ENCODE results near the gene KYNU.
A peak's percentile ranks its signal among the peaks of the same experiment; 100 is the strongest.
"Not testable (repeated sequence)": the region's sequence is repeated elsewhere in the genome, so short reads cannot be mapped to it uniquely, and the experiment has no call there.

Gene KYNU

DNA sequence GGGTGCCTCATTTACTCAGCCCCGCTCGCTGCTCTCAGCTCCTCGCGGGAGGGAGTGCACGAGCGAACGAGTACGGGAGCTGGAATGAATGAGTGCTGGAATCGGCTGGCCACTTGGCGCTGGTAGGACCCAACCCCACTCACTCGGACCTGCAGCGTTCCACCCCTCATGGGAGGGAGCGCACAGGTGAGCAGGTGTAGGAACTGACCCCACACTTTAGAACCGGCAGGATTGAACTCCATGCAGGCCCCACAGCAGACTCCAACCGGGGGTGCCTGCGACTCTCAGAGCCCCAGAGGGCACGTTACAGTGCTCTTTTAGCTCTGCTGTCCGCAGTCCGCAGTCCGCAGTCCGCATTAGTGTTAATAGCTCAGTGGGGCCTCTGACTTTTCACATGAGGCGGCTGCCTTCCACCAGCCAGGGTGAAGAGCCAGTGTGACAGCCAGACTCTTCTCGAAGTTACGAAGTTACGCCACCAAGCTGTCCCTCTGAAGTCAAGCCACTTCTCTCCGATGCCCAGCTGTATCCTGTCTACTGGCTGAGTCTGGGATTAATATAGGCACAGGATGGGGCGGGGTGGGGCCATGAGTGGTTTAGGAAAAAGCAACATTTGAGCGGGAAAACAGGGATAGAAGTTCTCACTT is 149.1 kb downstream of the KYNU start:
- DNase-seq (ENCODE audit: low read depth): no peak

DNA sequence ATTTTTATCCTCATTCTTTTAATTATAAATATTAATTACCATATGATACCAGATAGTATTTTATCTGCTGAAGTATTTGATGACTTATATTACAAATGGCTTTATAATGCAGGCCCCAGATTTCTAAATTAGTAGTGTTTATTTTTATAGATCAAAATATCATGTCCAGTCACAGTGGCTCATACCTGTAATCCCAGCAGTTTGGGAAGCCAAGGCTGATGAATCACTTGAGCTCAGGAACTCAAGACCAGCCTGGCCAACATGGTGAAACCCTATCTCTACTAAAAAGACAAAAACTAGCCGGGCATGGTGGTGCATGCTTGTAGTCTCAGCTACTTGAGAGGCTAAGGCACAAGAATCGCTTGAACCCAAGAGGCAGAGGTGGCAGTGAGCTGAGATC is 151.7 kb downstream of the KYNU start:
- no peak for DNase-seq (ENCODE audit: low read depth)

DNA sequence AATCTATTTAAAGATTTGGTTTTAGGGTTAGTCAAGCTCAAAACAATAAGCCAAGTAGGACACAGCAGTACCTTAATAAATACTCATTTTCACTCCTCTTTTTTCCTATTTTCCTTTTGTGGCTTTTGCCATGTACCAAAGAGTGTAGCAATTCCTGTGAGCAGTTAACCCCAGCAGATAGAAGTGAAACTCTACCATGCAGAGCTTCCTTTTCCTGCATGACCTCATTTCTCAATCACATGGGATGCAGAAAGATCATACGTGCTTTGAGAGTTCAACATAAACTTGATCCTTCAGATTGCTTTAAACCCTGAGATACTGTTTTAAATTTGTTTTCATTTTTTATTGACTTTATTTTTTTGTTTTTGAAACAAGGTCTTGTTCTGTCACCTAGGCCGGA is 152.7 kb downstream of the KYNU start:
- no peak for DNase-seq (ENCODE audit: low read depth)

DNA sequence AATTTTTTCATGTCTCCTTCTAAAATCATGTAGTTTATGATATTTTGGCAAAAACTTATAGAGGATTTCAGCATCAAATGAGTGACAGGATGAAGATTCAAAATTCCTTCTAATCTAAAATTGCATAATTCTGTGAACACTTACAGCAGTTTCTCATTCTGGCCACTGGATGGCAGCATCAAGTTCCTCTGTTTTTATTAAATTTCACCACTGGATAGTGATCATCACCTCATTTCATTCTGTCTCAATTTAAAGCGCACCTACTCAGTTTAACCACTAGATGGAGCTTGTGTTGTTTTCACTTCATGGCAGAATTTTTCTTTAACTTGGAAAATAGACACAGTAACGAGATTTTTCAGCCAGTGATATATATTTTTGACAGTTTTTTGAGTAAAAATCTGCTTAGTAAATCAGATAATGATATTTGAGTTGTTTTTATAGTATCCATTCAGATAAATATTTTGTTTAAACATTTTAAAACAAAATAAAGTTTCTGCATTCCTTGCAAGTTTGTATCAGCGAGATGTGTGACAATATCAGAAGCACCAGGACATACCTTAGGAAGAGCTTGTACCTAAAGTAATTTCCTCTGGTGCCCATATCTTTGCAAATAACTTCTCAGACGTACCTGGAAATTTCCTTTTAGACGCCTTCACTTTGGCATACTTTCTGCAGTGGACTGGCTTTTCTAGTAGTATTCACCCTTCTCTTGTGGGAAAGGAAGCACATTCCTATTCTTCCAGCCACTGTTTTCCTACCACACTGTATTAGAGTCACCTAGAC is 157.0 kb downstream of the KYNU start:
- DNase-seq (ENCODE audit: low read depth): peak; percentile 16

DNA sequence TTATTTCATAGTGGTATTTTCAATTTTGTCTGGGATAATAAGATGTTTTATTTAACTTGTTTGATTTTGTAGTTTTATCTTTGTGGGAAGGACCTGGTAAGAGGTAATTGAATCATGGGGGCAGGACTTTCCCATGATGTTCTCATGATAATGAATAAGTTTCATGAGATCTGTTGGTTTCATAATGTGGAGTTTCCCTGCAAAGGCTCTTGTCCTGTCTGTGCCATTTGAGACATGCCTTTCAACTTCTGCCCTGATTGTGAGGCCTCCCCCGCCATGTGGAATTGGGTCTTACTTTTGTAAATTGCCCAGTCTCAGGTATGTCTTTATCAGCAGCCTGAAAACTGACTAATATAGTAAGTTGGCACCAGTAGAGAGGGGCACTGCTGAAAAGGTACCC is 174.0 kb downstream of the KYNU start:
- no peak for DNase-seq (ENCODE audit: low read depth)

DNA sequence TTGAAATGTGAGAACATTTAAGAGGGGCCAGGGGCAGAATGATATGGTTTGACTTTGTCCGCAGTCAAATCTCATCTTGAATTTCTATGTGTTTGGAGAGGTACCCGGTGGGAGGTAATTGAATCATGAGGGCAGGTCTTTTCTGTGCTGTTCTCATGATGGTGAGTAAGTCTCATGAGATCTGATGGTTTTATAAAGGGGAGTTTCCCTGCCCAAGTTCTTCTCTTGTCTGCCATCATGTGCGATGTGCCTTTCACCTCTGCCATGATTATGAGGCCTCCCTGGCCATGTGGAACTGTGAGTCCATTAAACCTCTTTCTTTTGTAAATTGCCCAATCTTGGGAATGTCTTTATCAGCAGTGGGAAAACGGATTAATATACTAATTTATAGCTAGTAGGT is 176.0 kb downstream of the KYNU start:
- DNase-seq (ENCODE audit: low read depth): not testable (repeated sequence)

DNA sequence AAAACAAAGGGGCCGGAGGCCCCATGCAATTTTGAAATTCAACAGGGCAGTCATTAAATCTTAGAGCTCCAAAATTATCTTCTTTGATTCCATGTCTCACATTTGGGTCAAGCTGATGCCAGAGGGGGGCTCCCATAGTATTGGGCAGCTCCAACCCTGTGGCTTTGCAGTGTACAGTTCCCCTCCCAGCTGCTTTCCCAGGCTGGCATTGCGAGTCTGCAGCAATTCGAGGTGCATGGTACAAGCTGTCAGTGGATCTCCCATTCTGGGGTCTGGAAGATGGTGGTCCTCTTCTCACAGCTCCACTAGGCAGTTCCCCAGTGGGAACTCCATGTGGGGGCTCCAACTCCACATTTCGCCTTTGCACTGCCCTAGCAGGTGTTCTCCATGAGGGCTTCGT is 179.1 kb downstream of the KYNU start:
- no peak for DNase-seq (ENCODE audit: low read depth)

DNA sequence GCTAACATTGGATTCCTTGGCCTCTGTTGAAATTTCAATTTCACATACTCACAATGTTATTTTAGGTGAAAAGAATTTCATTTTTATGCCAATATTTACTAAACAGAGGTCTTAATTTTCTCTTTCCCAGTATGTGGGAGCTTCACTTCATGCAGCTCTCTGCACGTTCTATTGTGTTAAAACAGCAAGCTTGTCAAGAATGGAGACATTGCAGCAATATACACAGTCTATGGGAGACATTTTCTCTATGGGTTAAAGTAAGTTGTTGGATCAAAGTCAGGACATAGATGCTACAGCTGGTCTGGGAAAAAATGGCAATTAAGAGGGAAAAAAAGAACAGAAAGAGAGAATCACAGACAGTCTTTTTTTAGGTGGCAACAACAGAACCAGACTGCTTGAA is 181.4 kb downstream of the KYNU start:
- no peak for DNase-seq (ENCODE audit: low read depth)

DNA sequence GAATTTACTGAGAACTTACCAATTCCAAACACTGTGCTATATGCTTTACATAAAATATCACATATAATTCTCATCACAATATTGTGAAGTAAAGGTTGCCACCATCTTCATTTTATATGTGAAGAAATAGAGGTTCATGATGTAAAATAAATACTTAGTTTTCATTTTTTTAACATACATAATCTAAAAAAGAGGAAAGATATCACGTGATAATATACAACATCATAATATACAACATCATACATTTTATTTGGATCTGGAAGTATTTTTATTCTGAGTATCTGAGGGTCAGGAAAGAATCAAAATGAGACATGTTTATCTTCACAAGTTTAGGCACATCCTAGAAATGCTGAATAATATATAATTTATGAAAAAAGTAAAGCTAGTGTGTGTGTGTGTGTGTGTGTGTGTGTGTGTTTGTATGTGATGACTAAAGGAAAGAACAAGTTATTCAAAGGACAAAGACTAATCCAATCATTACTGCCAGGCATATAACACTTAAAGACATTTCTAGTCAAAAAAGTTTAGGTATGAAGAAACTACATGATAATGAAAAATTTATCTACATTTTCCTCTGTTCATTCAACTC is 186.2 kb downstream of the KYNU start:
- no peak for DNase-seq (ENCODE audit: low read depth)

DNA sequence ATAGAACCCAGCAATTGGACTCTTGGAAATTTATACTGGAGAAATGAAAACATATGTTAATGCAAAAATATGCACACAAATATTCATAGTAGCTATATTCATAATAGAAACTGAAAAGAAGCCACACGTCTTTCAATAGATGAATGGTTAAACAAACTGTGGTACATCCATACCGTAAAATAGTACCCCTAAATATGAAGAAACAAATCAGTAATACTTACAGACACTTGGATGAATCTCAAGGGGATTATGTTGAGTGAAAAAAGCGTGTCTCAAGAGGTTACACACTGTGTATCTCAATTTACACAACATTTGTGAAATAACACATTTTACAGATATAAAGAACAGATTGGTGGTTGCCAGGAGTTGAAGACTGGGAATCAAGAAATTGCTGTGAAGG is 190.6 kb downstream of the KYNU start:
- no peak for DNase-seq (ENCODE audit: low read depth)

DNA sequence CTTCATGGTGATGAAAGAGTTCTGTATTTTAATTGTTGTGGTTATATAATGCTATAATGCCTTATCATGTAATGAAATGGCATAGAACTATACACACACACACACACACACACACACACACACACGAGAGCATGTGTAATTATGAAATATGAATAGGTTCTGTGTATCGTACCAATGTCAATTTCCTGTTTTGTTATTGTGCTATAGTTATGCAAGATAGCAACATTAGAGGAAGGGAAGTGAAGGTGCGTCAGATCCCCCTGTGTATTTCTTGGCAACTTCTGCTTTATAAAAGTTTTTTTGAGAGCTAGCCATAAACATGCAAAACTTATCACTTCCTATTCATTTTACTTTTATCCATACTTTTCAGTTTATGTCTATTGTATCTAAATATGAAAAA is 191.0 kb downstream of the KYNU start:
- DNase-seq (ENCODE audit: low read depth): no peak

DNA sequence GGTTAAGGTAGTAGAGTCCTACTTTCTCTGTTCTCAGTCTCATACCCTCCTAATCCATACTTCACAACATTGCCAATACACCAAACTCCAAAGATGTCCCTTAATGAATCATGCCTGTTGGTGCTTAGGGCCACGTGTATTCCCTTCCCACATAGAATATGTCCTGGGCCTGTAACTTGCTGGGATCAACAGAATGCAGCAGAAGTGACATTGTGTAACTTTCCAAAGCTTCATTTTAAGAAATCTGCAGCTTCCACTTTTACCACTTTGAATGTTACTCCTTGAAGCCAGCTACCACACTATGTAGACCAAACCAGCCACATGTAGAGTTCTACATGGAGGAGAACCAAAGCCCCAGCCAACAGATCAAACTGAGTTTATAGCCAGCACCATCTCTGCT is 193.2 kb downstream of the KYNU start:
- no peak for DNase-seq (ENCODE audit: low read depth)

DNA sequence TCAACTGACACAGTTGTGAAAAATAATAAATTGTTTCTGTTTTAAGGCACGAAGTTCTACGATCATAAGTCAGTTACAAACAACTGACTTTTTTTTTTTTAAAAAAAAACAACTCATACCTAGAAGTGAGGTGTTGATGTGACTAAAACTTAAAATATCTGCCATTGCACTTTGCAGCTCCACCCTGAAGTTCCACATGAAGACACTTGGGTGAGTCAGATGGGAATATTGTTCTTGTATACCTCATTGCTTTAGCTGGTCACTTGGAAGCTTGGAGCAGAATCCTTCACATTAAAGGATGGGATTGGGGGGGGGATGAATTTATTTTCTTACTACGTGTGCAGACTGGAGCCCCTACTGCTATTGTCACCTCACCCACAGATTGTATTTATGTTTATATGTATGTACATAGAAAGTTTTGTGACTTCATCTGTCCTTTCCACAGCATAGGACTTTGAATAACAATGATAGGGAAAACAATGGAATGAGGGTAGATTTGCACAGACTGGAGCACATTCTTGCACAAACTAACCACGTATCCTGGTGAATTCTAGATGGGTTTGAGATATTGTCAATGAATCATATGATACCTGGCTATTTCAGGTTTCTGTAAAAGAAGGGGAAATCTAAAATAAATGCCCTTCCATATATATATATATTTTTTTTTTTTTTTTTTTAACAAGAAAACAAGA is 193.9 kb downstream of the KYNU start:
- DNase-seq (ENCODE audit: low read depth): no peak

DNA sequence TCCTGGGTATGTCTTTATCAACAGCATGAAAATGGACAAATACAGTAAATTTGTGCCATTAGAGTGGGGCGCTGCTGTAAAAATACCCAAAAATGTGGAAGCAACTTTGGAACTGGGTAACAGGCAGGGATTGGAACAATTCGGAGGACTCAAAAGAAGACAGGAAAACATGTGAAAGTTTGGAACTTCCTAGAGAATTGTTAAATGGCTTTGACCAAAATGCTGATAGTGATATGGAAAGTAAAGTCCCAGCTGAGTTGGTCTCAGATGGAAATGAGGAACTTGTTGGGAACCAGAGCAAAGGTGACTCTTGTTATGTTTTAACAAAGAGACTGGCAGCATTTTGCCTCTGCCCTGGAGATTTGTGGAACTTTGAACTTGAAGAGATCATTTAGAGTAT is 197.4 kb downstream of the KYNU start:
- not testable (repeated sequence) for DNase-seq (ENCODE audit: low read depth)

DNA sequence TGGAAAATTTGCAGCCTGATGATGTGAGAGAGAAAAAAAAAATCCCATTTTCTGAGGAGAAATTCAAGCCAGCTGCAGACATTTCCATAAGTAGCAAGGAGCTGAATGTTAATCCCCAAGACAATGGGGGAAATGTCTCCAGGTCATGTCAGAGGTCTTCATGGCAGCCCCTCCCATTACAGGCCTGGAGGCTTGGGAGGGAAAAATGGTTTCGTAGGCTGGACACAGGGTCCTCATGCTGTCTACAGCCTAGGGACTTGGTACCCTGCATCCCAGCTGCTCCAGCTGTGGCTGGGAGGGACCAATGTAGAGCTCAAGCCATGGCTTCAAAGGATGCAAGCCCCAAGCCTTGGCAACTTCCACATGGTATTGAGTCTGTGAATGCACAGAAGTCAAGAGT is 198.2 kb downstream of the KYNU start:
- no peak for DNase-seq (ENCODE audit: low read depth)

DNA sequence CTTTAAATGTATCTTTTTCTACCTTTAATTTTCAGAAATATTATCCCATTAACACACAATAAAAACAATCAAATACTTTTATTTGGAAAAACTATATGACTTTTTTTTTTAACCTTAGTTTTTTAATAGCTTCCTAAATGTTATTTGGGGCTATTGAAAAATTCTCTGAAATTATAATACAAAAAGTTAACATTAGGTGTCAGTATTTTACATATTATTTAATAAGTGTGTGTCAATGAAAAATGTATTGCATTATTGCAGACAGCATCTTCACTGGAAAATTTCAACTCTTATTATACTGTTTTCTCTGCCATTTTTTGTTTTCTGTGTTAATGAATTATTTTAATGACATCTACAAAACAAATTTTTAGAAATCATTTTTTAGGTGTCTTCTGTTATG is 200.6 kb downstream of the KYNU start:
- no peak for DNase-seq (ENCODE audit: low read depth)

DNA sequence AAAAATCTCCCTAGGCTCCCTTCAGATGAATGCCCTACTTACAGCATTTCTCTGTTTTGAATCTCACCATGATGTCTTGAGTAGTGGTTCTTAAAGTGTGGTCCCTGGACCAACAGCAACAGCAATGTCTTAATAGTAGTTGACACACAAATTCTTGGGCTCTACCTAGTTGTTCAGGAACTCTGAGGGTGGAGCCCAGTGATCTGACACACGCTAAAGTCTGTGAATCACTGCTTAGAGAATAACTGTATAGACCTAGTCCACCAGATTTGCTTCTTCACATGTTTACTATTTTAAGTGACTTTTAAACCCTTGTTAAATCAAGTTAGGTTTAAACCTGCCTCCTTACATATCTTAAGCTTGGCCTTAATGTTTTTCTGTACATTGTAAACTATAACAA is 204.2 kb downstream of the KYNU start:
- no peak for DNase-seq (ENCODE audit: low read depth)

DNA sequence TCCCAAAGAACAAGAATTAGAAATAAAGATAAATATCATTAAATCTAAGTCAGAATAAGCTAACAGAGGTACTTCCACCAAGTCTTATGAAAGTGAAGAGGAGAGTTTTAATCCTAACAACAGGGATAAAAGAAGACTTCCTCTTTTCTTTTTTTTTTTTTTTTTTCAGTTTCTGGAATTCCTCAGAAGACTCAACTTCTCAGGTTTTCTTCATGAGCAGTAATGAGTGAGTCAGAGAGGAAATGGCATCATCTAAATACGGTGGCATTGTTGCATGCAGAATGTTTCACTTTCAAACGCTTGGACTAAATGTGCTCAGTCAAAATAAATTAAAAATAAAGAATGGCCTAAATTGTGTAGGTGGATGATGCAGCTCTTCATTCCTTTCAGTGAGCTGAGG is 206.2 kb downstream of the KYNU start:
- no peak for DNase-seq (ENCODE audit: low read depth)

DNA sequence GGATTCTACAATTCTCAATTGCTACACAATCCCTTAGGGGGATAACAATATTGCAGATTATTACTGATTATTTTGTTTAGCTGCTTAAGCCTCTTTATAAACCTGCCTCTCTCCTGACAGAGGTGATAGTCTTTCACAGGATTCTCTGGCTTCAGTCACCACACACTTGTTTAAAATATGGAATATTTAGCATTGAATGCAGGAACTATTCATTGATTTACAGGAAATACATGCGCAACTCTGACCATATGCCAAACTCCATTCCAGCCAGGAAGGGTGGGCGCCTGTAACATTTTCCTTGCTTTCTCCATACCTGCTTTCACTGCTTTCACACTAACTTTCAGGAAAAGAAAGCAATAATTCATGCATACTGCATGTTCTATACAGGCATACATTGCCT is 207.0 kb downstream of the KYNU start:
- no peak for DNase-seq (ENCODE audit: low read depth)

DNA sequence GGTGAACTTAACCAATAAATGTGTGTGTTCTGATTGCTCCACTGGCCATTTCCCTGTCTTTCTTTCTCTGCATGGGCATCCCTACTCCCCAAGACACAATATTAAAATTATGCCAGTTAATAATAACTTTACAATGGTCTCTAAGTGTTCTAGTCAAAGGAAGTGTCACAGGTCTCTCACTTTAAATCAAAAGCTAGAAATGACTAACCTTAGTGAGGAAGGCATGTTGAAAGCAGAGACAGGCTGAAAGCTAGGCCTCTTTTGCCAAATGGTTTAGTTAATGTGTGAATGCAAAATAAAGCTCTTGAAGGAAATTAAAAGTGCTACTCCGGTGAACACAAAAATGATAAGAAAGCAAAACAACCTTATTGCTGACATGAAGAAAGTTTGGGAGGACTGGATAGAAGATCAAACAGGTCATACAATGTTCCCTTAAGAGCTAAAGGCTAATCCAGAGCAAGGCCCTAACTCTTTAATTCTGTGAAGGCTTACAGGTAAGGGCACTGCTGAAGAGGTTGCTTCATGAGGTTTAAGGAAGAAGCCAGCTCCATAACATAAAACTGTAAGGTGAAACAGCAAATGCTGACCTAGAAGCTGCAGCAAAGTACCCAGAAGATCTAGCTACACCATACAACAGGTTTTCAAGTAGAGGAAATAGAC is 207.8 kb downstream of the KYNU start:
- DNase-seq (ENCODE audit: low read depth): no peak

DNA sequence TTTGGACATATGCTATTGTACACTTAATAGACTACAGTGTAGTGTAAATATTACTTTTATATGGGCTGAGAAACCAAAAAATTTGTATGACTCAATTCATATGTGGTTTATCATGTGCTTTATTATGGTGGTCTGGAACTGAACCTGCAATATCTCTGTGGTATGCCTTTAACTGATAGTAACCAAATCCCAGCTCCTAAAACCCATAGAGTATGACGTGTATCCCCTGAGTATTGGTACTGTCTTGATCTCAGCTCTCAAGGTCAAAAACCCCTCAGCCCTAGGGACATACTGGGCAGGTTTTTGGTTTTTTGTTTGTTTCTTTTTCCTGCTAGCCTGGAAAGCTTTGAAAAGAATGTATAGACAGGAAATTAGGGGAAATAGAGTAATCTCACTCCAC is 209.6 kb downstream of the KYNU start:
- no peak for DNase-seq (ENCODE audit: low read depth)

DNA sequence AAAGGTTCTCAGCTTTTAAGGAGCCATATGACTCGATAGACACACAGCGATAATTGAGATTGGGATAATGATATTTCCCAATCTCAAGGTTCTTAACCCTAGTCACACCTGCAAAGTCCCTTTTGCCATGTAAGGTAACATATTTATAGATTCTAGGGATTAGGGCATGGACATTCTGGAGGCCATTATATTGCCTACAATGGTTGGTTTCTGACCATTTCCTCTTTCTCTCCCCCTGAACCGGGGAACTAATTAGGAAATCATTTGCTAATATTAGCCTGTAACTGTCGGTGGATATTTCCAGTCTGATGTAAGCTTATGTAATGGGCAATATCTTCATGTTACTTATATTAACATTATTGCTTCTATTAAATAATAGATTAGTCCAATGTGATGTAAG is 210.9 kb downstream of the KYNU start:
- no peak for DNase-seq (ENCODE audit: low read depth)

DNA sequence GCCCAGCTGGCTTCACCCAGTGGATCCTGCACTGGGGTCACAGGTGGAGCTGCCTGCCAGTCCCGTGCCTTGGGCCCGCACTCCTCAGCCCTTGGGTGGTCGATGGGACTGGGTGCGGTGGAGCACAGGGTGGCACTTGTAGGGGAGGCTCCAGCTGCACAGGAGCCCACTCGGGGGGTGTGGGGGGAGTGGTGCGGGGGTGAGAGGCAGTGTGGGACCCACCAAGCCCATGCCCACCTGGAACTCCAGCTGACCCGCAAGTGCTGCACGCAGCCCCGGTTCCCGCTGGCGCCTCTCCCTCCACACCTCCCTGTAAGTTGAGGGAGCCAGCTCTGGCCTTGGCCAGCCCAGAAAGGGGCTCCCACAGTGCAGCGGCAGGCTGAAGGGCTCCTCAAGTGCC is 212.1 kb downstream of the KYNU start:
- not testable (repeated sequence) for DNase-seq (ENCODE audit: low read depth)
